ENCODE measurements around the gene THTPA.
"Not testable (repeated sequence)": the region's sequence is repeated elsewhere in the genome, so short reads cannot be mapped to it uniquely, and the experiment has no call there.

DNA sequence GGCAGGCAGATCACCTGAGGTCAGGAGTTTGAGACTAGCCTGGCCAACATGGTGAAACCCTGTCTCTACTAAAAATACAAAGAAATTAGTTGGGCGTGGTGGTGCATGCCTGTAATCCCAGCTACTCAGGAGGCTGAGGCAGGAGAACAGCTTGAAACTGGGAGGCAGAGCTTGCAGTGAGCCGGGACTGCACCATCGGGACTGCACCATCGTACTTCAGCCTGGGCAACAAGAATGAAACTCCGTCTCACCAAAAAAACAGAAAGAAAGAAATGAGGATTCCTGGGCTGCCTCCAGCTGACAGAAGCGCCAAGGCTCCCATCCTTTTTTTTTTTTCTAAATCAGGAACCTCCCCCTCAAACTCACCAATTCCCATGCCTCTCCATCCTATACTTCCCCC is 19.2 kb upstream of the THTPA start:
- not testable (repeated sequence) for TF ChIP-seq POLR2A (IDR thresholded peaks at IDR 0.05; ENCODE audit: extremely low read depth, insufficient read length)
- TF ChIP-seq, protein P1, sequence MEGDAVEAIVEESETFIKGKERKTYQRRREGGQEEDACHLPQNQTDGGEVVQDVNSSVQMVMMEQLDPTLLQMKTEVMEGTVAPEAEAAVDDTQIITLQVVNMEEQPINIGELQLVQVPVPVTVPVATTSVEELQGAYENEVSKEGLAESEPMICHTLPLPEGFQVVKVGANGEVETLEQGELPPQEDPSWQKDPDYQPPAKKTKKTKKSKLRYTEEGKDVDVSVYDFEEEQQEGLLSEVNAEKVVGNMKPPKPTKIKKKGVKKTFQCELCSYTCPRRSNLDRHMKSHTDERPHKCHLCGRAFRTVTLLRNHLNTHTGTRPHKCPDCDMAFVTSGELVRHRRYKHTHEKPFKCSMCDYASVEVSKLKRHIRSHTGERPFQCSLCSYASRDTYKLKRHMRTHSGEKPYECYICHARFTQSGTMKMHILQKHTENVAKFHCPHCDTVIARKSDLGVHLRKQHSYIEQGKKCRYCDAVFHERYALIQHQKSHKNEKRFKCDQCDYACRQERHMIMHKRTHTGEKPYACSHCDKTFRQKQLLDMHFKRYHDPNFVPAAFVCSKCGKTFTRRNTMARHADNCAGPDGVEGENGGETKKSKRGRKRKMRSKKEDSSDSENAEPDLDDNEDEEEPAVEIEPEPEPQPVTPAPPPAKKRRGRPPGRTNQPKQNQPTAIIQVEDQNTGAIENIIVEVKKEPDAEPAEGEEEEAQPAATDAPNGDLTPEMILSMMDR (IDR thresholded peaks at IDR 0.05; ENCODE audit: low read depth, low read length), result not testable (repeated sequence)

Data from NB4 (cell line).